Measurements from ENCODE around the gene RAB28. TPM values are rescaled to one million over a fixed set of nuclear protein-coding genes. Genes with fewer than 3 reads are reported as not detected.
"Not testable (repeated sequence)": the region's sequence is repeated elsewhere in the genome, so short reads cannot be mapped to it uniquely, and the experiment has no call there.

The RAB28 gene
- total RNA-seq, 4 donors from 2014 or later: 7.2 to 14.9 (median 13.1) TPM

DNA sequence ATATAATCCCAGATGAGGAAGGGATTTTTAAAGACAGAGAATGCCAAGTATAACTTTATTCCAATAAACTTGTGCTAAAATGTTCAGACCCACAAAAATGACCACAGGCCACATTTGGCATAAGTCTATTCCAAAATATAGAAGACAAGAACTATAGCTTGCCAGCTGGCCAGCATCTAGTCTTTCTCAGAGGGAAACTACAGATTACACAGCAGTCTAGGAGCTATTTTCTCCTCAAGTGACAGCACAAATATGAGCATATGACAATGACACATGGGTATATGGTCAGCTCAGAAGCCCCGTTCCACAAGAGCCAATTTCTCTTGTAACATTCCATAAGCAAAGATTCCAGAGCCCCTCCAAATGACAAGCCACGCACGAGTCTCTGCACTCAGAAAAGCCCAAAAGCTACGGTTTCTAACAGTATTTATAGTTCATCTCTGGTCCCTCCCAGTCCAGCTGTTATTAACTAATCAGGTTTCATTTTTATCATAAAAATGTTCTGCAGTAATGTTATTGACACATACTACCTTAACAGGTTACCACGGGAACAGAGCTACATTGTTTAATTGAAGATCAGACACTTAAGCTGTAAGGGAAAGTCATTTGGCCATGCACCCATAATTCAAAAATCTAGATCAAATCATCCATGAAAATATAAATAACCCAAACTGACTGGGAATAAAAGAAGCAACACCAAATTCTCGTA lies 70.3 kb downstream of the RAB28 start:
- H3K4me3 ChIP-seq (ENCODE audit: low read depth, poor library complexity, severe bottlenecking): no peak overlapping the region
- no peak for DNase-seq (ENCODE audit: low spot score in 2 of 2)
- TF ChIP-seq, protein P1, sequence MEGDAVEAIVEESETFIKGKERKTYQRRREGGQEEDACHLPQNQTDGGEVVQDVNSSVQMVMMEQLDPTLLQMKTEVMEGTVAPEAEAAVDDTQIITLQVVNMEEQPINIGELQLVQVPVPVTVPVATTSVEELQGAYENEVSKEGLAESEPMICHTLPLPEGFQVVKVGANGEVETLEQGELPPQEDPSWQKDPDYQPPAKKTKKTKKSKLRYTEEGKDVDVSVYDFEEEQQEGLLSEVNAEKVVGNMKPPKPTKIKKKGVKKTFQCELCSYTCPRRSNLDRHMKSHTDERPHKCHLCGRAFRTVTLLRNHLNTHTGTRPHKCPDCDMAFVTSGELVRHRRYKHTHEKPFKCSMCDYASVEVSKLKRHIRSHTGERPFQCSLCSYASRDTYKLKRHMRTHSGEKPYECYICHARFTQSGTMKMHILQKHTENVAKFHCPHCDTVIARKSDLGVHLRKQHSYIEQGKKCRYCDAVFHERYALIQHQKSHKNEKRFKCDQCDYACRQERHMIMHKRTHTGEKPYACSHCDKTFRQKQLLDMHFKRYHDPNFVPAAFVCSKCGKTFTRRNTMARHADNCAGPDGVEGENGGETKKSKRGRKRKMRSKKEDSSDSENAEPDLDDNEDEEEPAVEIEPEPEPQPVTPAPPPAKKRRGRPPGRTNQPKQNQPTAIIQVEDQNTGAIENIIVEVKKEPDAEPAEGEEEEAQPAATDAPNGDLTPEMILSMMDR (IDR thresholded peaks at IDR 0.05): no peak
- no peak for TF ChIP-seq POLR2A (IDR thresholded peaks at IDR 0.05)
- intact Hi-C loops (cut with DNase I; ENCODE audit: low total_unique reads): no loop called here
- WGBS, 2 donors: 54 to 65% methylated on average over 6 of the region's 6 CpGs

GRCh38 chr4:13411942-13412341 lies 72.2 kb downstream of the RAB28 start:
- no peak for TF ChIP-seq POLR2A (IDR thresholded peaks at IDR 0.05)
- TF ChIP-seq, protein P1 (IDR thresholded peaks at IDR 0.05): no peak
- no peak for DNase-seq (ENCODE audit: low spot score in 2 of 2)
- no peak overlapping the region for H3K4me3 ChIP-seq (ENCODE audit: low read depth, poor library complexity, severe bottlenecking)
- intact Hi-C loops (cut with DNase I; ENCODE audit: low total_unique reads): no loop called here
- WGBS, 2 donors: 46 to 48% methylated on average over 2 of the region's 2 CpGs

DNA sequence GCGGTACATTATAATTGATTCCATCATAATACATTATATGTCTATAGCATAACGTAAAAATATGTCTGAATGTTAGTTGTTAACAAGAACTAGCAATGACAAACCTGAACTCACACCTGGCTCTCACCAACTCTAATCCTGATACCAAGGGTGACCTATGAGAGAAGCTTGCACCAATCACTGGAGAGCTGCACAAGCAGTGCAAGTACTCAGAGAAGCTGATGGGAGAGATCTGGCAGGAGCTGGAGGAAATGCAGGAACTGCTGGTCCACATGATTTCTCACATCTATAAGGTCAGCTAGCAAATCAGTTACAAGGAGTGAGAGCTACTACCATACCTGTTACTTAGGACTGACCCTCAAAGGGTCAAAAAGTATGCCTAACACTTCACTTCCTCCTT lies 74.8 kb downstream of the RAB28 start:
- TF ChIP-seq, protein P1 (IDR thresholded peaks at IDR 0.05): no peak
- no peak for TF ChIP-seq POLR2A (IDR thresholded peaks at IDR 0.05)
- intact Hi-C loops (cut with DNase I; ENCODE audit: low total_unique reads): no loop called here
- H3K4me3 ChIP-seq (ENCODE audit: low read depth, poor library complexity, severe bottlenecking): no peak overlapping the region
- 94 to 100% methylated on average over 2 of the region's 2 CpGs for WGBS, 2 donors
- no peak for DNase-seq (ENCODE audit: low spot score in 2 of 2)

DNA sequence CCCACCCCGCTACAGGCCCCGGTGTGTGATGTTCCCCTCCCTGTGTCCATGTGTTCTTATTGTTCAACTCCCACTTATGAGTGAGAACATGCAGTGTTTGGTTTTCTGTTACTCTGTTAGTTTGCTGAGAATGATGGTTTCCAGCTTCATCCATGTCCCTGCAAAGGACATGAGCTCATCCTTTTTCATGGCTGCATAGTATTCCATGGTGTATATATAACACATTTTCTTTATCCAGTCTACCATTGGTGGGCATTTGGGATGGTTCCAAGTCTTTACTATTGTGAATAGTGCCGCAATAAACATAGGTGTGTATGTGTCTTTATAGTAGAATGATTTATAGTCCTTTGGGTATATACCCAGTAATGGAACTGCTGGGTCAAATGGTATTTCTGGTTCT lies 78.0 kb downstream of the RAB28 start:
- H3K4me3 ChIP-seq (ENCODE audit: low read depth, poor library complexity, severe bottlenecking); intact Hi-C loops (cut with DNase I; ENCODE audit: low total_unique reads); DNase-seq (ENCODE audit: low spot score in 2 of 2): not testable (repeated sequence)
- WGBS, 2 donors: 94 to 99% methylated on average over 3 of the region's 3 CpGs

DNA sequence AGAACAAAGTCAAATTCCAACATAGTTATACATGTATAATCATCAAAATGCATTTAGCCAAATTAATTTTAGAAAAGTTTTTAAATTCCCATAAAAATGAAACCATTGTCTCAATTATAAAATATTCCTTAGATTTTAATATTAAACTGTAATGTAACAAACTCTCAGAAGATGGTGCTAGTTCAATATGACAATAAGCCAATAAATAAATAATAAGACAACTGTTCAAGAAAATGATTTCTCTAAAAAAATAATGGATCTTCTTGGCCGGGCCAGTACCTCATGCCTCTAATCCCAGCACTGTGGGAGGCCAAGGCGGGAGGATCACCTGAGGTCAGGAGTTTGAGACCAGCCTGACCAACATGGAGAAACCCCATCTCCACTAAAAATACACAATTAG lies 80.3 kb downstream of the RAB28 start:
- no peak for DNase-seq (ENCODE audit: low spot score in 2 of 2)
- intact Hi-C loops (cut with DNase I; ENCODE audit: low total_unique reads): no loop called here
- TF ChIP-seq POLR2A (IDR thresholded peaks at IDR 0.05): no peak
- TF ChIP-seq, protein P1 (IDR thresholded peaks at IDR 0.05): no peak
- WGBS, 2 donors: 84 to 95% methylated on average over 2 of the region's 2 CpGs
- no peak overlapping the region for H3K4me3 ChIP-seq (ENCODE audit: low read depth, poor library complexity, severe bottlenecking)

DNA sequence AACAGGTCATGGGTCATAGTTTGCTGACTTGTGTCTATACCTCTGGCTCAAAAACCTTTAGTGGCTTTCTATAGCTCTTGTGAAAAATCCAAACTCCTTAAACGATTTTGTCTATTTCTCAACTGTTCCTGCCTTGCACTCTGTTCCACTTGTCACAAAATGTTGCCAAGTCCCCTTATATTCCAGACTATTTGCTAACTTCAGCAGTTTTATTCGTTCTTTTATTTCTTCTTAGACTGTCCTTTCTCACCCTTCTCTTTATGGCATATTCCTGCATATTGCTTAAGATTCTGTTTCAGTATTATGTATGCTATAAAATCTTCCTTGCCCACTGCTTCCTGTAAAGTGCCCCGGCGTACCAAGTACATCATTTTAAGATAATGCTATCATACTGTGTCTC lies 80.8 kb downstream of the RAB28 start:
- DNase-seq (ENCODE audit: low spot score in 2 of 2): no peak
- H3K4me3 ChIP-seq (ENCODE audit: low read depth, poor library complexity, severe bottlenecking): no peak overlapping the region
- intact Hi-C loops (cut with DNase I; ENCODE audit: low total_unique reads): no loop called here
- TF ChIP-seq POLR2A (IDR thresholded peaks at IDR 0.05): no peak
- TF ChIP-seq, protein P1 (IDR thresholded peaks at IDR 0.05): no peak
- WGBS, 2 donors: 90 to 91% methylated on average over 4 of the region's 4 CpGs

All from lower leg skin (tissue), 4 donors.